ENCODE results near the gene SPTLC2.
A peak's percentile ranks its signal among the peaks of the same experiment; 100 is the strongest.
"Not testable (repeated sequence)": the region's sequence is repeated elsewhere in the genome, so short reads cannot be mapped to it uniquely, and the experiment has no call there.

SPTLC2 gene

GRCh38 chr14:77531071-77531470 is 85.4 kb downstream of the SPTLC2 start:
- H3K9me3 ChIP-seq: no peaks in the 10 kb centered on the region
- H3K36me3 ChIP-seq: peaks cover 13% of the 10 kb centered on the region
- H3K4me3 ChIP-seq (ENCODE audit: low read depth in 1 of 2, low read length in 1 of 2): no peak overlapping the region
- no peak for TF ChIP-seq CTCF (IDR thresholded peaks at IDR 0.05)
- H3K4me1 ChIP-seq (ENCODE audit: control insufficient read depth in 1 of 2, insufficient read depth in 1 of 2, low read depth in 1 of 2, low read length in 1 of 2): no peaks in the 10 kb centered on the region
- H3K27ac ChIP-seq: no peak overlapping the region
- H3K27me3 ChIP-seq: no peaks in the 10 kb centered on the region

GRCh38 chr14:77529963-77530362 is 86.5 kb downstream of the SPTLC2 start:
- no peaks in the 10 kb centered on the region for H3K4me1 ChIP-seq (ENCODE audit: control insufficient read depth in 1 of 2, insufficient read depth in 1 of 2, low read depth in 1 of 2, low read length in 1 of 2)
- TF ChIP-seq CTCF (IDR thresholded peaks at IDR 0.05): no peak

GRCh38 chr14:77529213-77529612 is 87.2 kb downstream of the SPTLC2 start:
- H3K27ac ChIP-seq: no peak overlapping the region
- no peak overlapping the region for H3K4me3 ChIP-seq (ENCODE audit: low read depth in 1 of 2, low read length in 1 of 2)
- H3K36me3 ChIP-seq: peaks cover 4% of the 10 kb centered on the region
- H3K27me3 ChIP-seq: no peaks in the 10 kb centered on the region
- no peaks in the 10 kb centered on the region for H3K4me1 ChIP-seq (ENCODE audit: control insufficient read depth in 1 of 2, insufficient read depth in 1 of 2, low read depth in 1 of 2, low read length in 1 of 2)
- no peaks in the 10 kb centered on the region for H3K9me3 ChIP-seq
- TF ChIP-seq CTCF (IDR thresholded peaks at IDR 0.05): no peak

More at GRCh38 chr14:77529963-77530362, 86.5 kb downstream of the SPTLC2 start:
- H3K36me3 ChIP-seq: peaks cover 5% of the 10 kb centered on the region
- no peak overlapping the region for H3K27ac ChIP-seq
- no peaks in the 10 kb centered on the region for H3K9me3 ChIP-seq
- no peaks in the 10 kb centered on the region for H3K27me3 ChIP-seq
- no peak overlapping the region for H3K4me3 ChIP-seq (ENCODE audit: low read depth in 1 of 2, low read length in 1 of 2)

- not testable (repeated sequence) for H3K36me3 ChIP-seq; H3K4me1 ChIP-seq (ENCODE audit: control insufficient read depth in 1 of 2, insufficient read depth in 1 of 2, low read depth in 1 of 2, low read length in 1 of 2); H3K27me3 ChIP-seq; H3K27ac ChIP-seq; H3K4me3 ChIP-seq (ENCODE audit: low read depth in 1 of 2, low read length in 1 of 2); H3K9me3 ChIP-seq
Measured at GRCh38 chr14:77528701-77529100, 87.7 kb downstream of the SPTLC2 start.

GRCh38 chr14:77526266-77526665 is 90.2 kb downstream of the SPTLC2 start:
- no peaks in the 10 kb centered on the region for H3K9me3 ChIP-seq
- peaks cover 22% of the 10 kb centered on the region for H3K36me3 ChIP-seq
- H3K27ac ChIP-seq: peak overlapping the region; percentile 29
- no peak overlapping the region for H3K4me3 ChIP-seq (ENCODE audit: low read depth in 1 of 2, low read length in 1 of 2)
- H3K4me1 ChIP-seq (ENCODE audit: control insufficient read depth in 1 of 2, insufficient read depth in 1 of 2, low read depth in 1 of 2, low read length in 1 of 2): no peaks in the 10 kb centered on the region
- no peaks in the 10 kb centered on the region for H3K27me3 ChIP-seq
- TF ChIP-seq CTCF (IDR thresholded peaks at IDR 0.05): no peak

GRCh38 chr14:77524536-77524935 is 91.9 kb downstream of the SPTLC2 start:
- H3K4me1 ChIP-seq (ENCODE audit: control insufficient read depth in 1 of 2, insufficient read depth in 1 of 2, low read depth in 1 of 2, low read length in 1 of 2): no peaks in the 10 kb centered on the region
- no peaks in the 10 kb centered on the region for H3K9me3 ChIP-seq
- no peak for TF ChIP-seq CTCF (IDR thresholded peaks at IDR 0.05)
- H3K27me3 ChIP-seq: no peaks in the 10 kb centered on the region
- H3K4me3 ChIP-seq (ENCODE audit: low read depth in 1 of 2, low read length in 1 of 2): no peak overlapping the region
- H3K36me3 ChIP-seq: peaks cover 37% of the 10 kb centered on the region
- H3K27ac ChIP-seq: no peak overlapping the region
